Psoas muscle (tissue), 8 donors: Measurements from ENCODE around the gene SCAMP5. TPM values are rescaled to one million over a fixed set of nuclear protein-coding genes. Genes with fewer than 3 reads are reported as not detected.

Experiments used
- ATAC-seq, 4 donors: fragments of 200-7000 bp; cut with Tn5 transposase; one replicate each; pipeline ENCODE4 v1.9.1; 2020; ENCODE audit warnings: moderate library complexity in 3 of 4, mild to moderate bottlenecking in 2 of 4
- DNase-seq, 2 donors: peaks; one replicate each; pipeline ENCODE4 v3.0.0-alpha.2; 2020
- H3K27ac ChIP-seq: fragments of 200-600 bp; one replicate; pipeline ENCODE4 v1.8.0; 2022
- H3K27me3 ChIP-seq, 3 donors: fragments of 200-600 bp in 1 of 3; one replicate each; pipeline versions ENCODE4 v1.6.1 to v1.8.0; 2013 to 2022; ENCODE audit warnings: low read length in 2 of 3, mild to moderate bottlenecking in 2 of 3, moderate library complexity in 1 of 3; ENCODE audit not compliant: insufficient read depth in 3 of 3
- H3K36me3 ChIP-seq, 2 donors: fragments of 200-600 bp in 1 of 2; one replicate each; pipeline versions ENCODE4 v1.6.1 to v1.8.0; 2013 to 2022; ENCODE audit warnings: low read depth in 1 of 2, mild to moderate bottlenecking in 1 of 2, moderate library complexity in 1 of 2; ENCODE audit not compliant: insufficient read depth in 1 of 2
- H3K4me1 ChIP-seq: fragments of 200-600 bp; one replicate; pipeline ENCODE4 v1.8.0; 2022
- H3K4me3 ChIP-seq: fragments of 200-600 bp; one replicate; pipeline ENCODE4 v1.8.0; 2022; ENCODE audit warnings: mild to moderate bottlenecking
- H3K9me3 ChIP-seq: fragments of 200-600 bp; one replicate; pipeline ENCODE4 v1.8.0; 2022
- WGBS, 3 donors: extraction: QIAGEN DNeasy Blood & Tissue Kit; methylation state at CpG; one replicate each; pipeline versions ENCODE4 v1.1.6 to v1.1.7; 2013; 5-methylcytosine and 5-hydroxymethylcytosine counted together
- intact Hi-C, 2 donors: fragments of 100-400 bp; cut with DNase I; formaldehyde crosslinking; loops; one replicate each; pipeline versions ENCODE4 v1.11.0 to v1.14.2; 2022
- polyA plus RNA-seq, 3 donors: library from polyadenylated mRNA; stranded (reverse); fragments of 200-250 nt; gene quantifications; one replicate each; pipeline ENCODE4 v1.2.3, GENCODE V29; 2013
- total RNA-seq, 4 donors: library from RNA; stranded (reverse); fragmentation: NEBNext Ultra II Directional in 2 of 4; extraction: Animal tissue kit (Norgen Biotek cat#: 25700) in 2 of 4; gene quantifications; one replicate each; pipeline versions ENCODE4 v1.2.1 to v1.2.4, GENCODE V29; 2021 to 2023
- TF ChIP-seq, protein P1 (sequence below): fragments of 200-600 bp; IDR thresholded peaks from one replicate; pipeline ENCODE4 v1.8.0; 2022; ENCODE audit warnings: antibody characterized with exemption
- donor health status: healthy with polysubstance abuse.
- donor health status: DM: no; HTN: no; CAD: no; lungs with moderate emphysema.
- donor health status: Bipolar disorder and iron deficiency.
- donor health status: healthy.
- donor health status: DM: yes; HTN: yes; CAD: no.
- donor health status: DM: no; HTN: no; CAD: no.
- donor health status: DM: no; HTN: no; CAD: no.
- donor health status: DM: yes; HTN: yes; CAD: no.

SCAMP5 gene
- total and polyA plus RNA-seq, 7 donors, result 0.03 to 6.3 (median 0.60) TPM; not detected in 1

- intact Hi-C loops, result no loop called here
- TF ChIP-seq, protein P1, sequence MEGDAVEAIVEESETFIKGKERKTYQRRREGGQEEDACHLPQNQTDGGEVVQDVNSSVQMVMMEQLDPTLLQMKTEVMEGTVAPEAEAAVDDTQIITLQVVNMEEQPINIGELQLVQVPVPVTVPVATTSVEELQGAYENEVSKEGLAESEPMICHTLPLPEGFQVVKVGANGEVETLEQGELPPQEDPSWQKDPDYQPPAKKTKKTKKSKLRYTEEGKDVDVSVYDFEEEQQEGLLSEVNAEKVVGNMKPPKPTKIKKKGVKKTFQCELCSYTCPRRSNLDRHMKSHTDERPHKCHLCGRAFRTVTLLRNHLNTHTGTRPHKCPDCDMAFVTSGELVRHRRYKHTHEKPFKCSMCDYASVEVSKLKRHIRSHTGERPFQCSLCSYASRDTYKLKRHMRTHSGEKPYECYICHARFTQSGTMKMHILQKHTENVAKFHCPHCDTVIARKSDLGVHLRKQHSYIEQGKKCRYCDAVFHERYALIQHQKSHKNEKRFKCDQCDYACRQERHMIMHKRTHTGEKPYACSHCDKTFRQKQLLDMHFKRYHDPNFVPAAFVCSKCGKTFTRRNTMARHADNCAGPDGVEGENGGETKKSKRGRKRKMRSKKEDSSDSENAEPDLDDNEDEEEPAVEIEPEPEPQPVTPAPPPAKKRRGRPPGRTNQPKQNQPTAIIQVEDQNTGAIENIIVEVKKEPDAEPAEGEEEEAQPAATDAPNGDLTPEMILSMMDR, result no peak
Observed at GRCh38 chr15:75002398-75002797, 7.0 kb downstream of the SCAMP5 start.

GRCh38 chr15:75007216-75007615, 11.9 kb downstream of the SCAMP5 start:
- Histone ChIP-seq H3K27me3 (peaks cover 0 to 8% (median 0%) of the 10 kb centered on the region in 3 donors), H3K36me3 (no peaks in the 10 kb centered on the region), H3K9me3 (no peaks in the 10 kb centered on the region), H3K4me3 (no peak overlapping the region), H3K27ac (no peak overlapping the region), H3K4me1 (no peaks in the 10 kb centered on the region)
- ATAC-seq (no peak), DNase-seq (no peak)
- intact Hi-C loops, result no loop called here
- 86 to 88% (median 88%) methylated on average over 13 of the region's 13 CpGs for WGBS, 3 donors
- TF ChIP-seq, protein P1, result no peak

More at GRCh38 chr15:75002398-75002797, 7.0 kb downstream of the SCAMP5 start:
- DNase-seq (no peak), ATAC-seq (no peak)
- Histone ChIP-seq H3K36me3 (no peaks in the 10 kb centered on the region), H3K4me3 (no peak overlapping the region), H3K27ac (no peak overlapping the region), H3K27me3 (peaks cover 0 to 39% (median 0%) of the 10 kb centered on the region in 3 donors), H3K4me1 (no peaks in the 10 kb centered on the region), H3K9me3 (no peaks in the 10 kb centered on the region)
- WGBS, 3 donors, result 43 to 60% (median 47%) methylated on average over 7 of the region's 7 CpGs

GRCh38 chr15:75008221-75008625, 12.9 kb downstream of the SCAMP5 start:
- TF ChIP-seq, protein P1, result no peak
- intact Hi-C loops, result no loop called here
- H3K4me1 ChIP-seq, result no peaks in the 10 kb centered on the region
- H3K27ac ChIP-seq, result no peak overlapping the region
- no peak for DNase-seq
- WGBS, 3 donors, result 76 to 81% (median 81%) methylated on average over 5 of the region's 5 CpGs
- H3K4me3 ChIP-seq, result no peak overlapping the region
- ATAC-seq, result no peak
- H3K27me3 ChIP-seq, result peaks cover 0 to 5% (median 0%) of the 10 kb centered on the region in 3 donors
- H3K36me3 ChIP-seq, result no peaks in the 10 kb centered on the region
- H3K9me3 ChIP-seq, result no peaks in the 10 kb centered on the region

DNA sequence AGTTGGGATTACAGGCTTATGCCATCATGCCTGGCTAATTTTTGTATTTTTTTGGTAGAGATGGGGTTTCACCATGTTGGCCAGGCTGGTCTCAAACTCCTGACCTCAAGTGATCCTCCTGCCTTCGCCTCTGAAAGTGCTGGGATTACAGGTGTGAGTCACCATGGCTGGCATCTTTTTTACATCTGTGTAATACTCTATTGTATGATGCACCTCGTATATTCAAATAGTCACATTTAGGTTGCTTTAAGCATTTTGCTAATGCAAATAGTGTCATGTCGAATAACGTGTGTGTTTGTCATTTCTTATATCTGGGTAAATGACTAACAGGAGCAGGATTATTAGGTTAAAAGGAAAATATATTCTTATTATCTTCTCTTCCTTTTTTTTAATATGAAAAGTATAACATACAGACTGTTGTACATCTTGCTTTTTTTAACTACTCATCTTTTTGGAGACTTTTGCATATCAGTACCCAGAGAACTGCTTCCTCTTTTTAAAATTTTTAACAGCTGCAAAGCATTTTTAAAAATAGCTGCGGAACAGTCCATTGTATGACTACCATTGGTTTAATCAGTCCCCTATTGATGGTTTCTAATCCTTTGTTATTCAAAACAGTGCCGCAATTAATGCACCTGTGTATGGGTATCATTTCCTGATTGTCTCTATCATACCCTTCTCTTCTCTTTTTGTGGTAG, 13.4 kb downstream of the SCAMP5 start:
- WGBS, 3 donors, result 77 to 83% (median 78%) methylated on average over 6 of the region's 6 CpGs
- no peak for ATAC-seq
- DNase-seq, result no peak
- Histone ChIP-seq H3K4me3 (no peak overlapping the region), H3K9me3 (no peaks in the 10 kb centered on the region), H3K27me3 (peaks cover 0 to under 1% (median 0%) of the 10 kb centered on the region in 3 donors), H3K27ac (no peak overlapping the region), H3K4me1 (no peaks in the 10 kb centered on the region), H3K36me3 (no peaks in the 10 kb centered on the region)
- TF ChIP-seq, protein P1, result no peak
- intact Hi-C loops, result no loop called here

GRCh38 chr15:75016431-75016830, 21.1 kb downstream of the SCAMP5 start:
- TF ChIP-seq, protein P1, result no peak
- no peaks in the 10 kb centered on the region for H3K36me3 ChIP-seq
- peaks cover 0 to 4% (median 0%) of the 10 kb centered on the region in 3 donors for H3K27me3 ChIP-seq
- WGBS, 3 donors, result 91% methylated on average over 15 of the region's 15 CpGs
- H3K4me1 ChIP-seq, result no peaks in the 10 kb centered on the region
- H3K9me3 ChIP-seq, result no peaks in the 10 kb centered on the region
- ATAC-seq (no peak), DNase-seq (no peak)
- no peak overlapping the region for H3K4me3 ChIP-seq
- intact Hi-C loops, result no loop called here
- H3K27ac ChIP-seq, result no peak overlapping the region
